GM13977 (cell line): ENCODE measurements around the gene DOCK10.

ENCODE experiments used
- DNase-seq: peaks from one replicate; pipeline ENCODE4 v3.0.0; 2012; ENCODE audit warnings: low spot score
- in situ Hi-C: fragments of 300-500 bp; cut with MboI; formaldehyde crosslinking; loops from one replicate; pipeline ENCODE4 v1.12.0; 2022; ENCODE audit warnings: low sequenced_read_pairs, low pct_unique_long_range_greater_than_20kb, mixed read lengths, inconsistent platforms; ENCODE audit not compliant: unreplicated experiment
- TF ChIP-seq, protein P1 (sequence below): IDR thresholded peaks from 2 replicates; pipeline ENCODE4 v1.5.1; 2012; ENCODE audit warnings: mild to moderate bottlenecking, control low read depth; ENCODE audit not compliant: insufficient read depth; ENCODE audit errors: extremely low read depth, missing control alignments

Gene DOCK10

DNA sequence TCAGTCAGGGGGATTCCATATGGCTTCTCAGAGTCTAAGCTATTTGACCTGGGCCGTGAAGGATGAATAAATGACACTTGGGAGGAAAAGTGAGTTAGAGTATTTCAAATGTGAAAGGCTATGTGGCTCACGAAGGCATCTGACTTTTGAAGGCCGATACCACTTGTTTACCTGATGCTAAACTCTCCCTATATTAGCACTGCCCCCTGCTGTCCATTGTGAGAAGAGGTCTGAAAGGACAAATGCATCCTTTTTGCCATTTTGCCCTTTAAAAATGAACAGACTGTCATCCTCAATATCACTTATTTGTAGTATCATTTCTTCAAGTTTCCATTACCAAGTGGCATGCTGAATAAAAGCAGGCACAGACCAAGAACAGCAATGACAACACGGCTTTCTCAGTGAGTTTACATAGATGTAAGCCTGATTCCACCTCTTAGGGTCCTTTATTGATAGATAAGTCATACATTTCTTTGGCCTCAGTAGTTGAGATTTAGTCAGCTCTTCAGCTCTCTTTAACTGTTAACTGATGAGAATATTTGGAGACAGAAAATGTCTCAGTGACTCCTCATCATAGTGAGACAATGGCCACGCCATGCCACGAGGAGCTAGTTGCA is 40.1 kb downstream of the DOCK10 start:
- in situ Hi-C loops = loop anchor here (10.0 kb wide), 1 partner anchor 67 kb away; no protein-coding TSS in a partner anchor
- TF ChIP-seq, protein P1, sequence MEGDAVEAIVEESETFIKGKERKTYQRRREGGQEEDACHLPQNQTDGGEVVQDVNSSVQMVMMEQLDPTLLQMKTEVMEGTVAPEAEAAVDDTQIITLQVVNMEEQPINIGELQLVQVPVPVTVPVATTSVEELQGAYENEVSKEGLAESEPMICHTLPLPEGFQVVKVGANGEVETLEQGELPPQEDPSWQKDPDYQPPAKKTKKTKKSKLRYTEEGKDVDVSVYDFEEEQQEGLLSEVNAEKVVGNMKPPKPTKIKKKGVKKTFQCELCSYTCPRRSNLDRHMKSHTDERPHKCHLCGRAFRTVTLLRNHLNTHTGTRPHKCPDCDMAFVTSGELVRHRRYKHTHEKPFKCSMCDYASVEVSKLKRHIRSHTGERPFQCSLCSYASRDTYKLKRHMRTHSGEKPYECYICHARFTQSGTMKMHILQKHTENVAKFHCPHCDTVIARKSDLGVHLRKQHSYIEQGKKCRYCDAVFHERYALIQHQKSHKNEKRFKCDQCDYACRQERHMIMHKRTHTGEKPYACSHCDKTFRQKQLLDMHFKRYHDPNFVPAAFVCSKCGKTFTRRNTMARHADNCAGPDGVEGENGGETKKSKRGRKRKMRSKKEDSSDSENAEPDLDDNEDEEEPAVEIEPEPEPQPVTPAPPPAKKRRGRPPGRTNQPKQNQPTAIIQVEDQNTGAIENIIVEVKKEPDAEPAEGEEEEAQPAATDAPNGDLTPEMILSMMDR = peak; percentile 83
- DNase-seq = peak; percentile 33

DNA sequence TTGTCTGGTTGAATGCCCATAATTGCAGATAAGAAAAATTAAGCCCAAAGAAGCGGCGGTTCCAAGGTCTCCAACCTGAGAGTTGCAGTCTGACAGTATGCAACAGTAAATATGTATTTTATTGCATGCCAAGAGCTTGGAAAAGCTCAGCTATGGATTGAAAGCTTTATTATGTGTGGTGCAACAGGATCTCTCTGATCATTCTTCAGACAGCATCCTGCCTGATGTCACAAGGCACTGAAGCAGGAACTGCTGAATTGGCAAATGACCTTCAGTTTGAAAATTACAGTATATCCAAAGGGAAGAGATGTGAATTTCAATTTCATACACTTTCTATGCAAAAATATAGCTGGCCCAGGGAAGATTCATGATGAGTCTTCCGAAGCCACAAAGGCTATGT is 42.5 kb downstream of the DOCK10 start:
- TF ChIP-seq, protein P1 = no peak
- no peak for DNase-seq
- in situ Hi-C loops = loop anchor here (10.0 kb wide), 1 partner anchor 65 kb away; no protein-coding TSS in a partner anchor

DNA sequence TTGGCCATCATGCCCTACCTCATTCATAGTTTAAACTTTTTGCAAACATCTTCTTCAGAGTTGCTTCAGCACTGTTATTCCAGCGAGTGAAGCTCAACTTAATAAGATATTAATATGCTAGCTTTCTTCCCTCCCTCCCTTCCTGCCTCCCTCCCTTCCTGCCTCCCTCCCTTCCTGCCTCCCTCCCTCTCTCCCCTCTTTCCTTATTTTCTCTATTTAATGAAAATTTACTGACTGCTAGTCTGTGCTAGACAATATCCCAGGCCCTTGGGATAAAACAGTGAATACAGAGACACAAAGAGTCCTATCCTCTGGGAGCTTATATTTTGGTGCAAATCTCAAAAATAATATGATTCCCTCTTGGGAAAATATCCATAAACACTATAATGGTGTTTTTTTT is 42.9 kb downstream of the DOCK10 start:
- TF ChIP-seq, protein P1 = no peak
- no peak for DNase-seq
- in situ Hi-C loops = no loop called here

DNA sequence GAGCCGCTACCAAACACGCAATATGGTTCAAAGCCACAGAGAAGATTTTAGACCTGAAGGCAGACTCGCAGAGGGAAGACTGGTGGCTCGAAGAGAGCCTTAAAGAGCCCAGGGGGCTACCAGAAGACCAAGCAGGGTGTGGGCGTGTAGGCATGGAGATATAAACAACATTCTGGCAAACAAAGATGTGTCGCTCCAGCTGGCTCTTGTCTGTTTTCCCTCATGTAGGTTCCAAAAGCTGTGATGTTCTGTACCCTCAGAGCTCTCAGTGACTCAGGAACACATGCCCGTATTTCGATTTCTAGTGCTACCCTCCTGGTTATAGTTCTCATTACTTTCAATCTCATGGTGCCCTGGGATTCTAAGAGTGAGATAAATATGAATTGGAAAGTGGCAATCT is 44.5 kb downstream of the DOCK10 start:
- DNase-seq = no peak
- TF ChIP-seq, protein P1 = no peak

DNA sequence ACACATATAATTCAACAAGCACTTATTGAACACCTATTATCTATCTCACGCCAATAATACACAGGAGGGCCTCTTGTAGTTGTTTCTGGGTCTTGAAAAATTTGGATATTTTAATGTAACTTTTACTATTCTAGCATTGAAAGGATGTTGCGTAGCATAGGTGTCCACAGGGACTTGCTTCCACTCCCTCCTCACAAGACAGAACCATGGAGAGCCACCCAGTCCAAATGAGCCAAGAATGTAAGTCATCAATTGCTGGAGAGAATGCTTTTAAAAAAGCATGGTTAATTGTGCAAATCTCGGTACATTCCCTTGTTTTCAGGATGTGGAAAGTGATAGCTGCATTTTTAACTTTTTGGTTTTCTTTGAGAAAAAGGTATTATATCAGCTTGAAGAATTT is 46.8 kb downstream of the DOCK10 start:
- in situ Hi-C loops = no loop called here
- TF ChIP-seq, protein P1 = no peak
- no peak for DNase-seq

More for the DNA sequence above, 44.5 kb downstream of the DOCK10 start:
- in situ Hi-C loops = no loop called here

DNA sequence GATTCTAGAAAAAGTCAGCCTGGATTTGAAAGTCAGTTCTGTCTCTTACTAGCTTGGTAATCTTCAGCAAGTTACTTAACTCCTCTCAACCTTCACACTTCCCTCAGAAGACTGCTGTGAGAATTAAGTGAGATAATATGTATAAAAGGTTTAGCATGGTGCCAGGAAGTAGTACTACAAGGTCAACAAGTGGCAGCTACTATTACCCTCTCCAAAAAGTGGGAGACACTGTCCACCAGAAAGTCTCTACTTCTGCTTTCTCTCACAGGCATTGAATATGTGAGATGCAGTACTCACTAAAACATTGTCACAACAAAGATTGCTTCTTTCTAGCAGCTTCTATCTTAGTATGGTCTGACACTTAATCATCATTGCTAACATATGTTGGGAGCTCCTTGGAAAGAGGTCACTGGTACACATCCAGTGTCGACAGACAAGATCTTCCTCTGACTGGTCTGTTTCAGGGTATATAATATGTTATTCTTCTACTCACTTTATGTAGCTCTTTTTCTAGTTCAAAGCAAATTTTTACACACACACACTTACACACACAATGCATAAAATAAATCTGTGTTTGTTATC is 47.9 kb downstream of the DOCK10 start:
- in situ Hi-C loops = no loop called here
- no peak for DNase-seq
- TF ChIP-seq, protein P1 = no peak
